Spleen (tissue), 13 donors: ENCODE data around the gene AIMP1. TPM values are rescaled to one million over a fixed set of nuclear protein-coding genes. Genes with fewer than 3 reads are reported as not detected.

Experiments
- DNase-seq: peaks from one replicate; pipeline ENCODE4 v3.0.0-alpha.2; 2020
- H3K27ac ChIP-seq, 8 donors: fragments of 200-600 bp; sonication (generic) in 7 of 8; 1 replicate in 4 of 8; 2 replicates in 4 of 8; pipeline versions ENCODE4 v1.5.0 to v1.8.0; 2016 to 2021; ENCODE audit warnings: inconsistent platforms in 4 of 8, mild to moderate bottlenecking in 4 of 8, moderate library complexity in 1 of 8
- H3K27me3 ChIP-seq, 7 donors: fragments of 200-600 bp; sonication (generic) in 6 of 7; replicated peaks in 1 of 7; 1 replicate in 4 of 7; 2 replicates in 3 of 7; pipeline versions ENCODE4 v1.5.0 to v1.8.0; 2016 to 2021; ENCODE audit warnings: inconsistent platforms in 3 of 7, mild to moderate bottlenecking in 1 of 7
- H3K36me3 ChIP-seq, 6 donors: fragments of 200-600 bp; sonication (generic) in 5 of 6; 1 replicate in 4 of 6; 2 replicates in 2 of 6; pipeline versions ENCODE4 v1.5.0 to v1.8.0; 2016 to 2021; ENCODE audit warnings: inconsistent platforms in 2 of 6
- H3K4me1 ChIP-seq, 6 donors: fragments of 200-600 bp; sonication (generic) in 5 of 6; 1 replicate in 3 of 6; 2 replicates in 3 of 6; pipeline versions ENCODE4 v1.5.0 to v1.8.0; 2016 to 2021; ENCODE audit warnings: inconsistent platforms in 3 of 6
- H3K4me3 ChIP-seq, 8 donors: fragments of 200-600 bp; sonication (generic) in 7 of 8; 1 replicate in 4 of 8; 2 replicates in 4 of 8; pipeline versions ENCODE4 v1.5.0 to v1.8.0; 2016 to 2021; ENCODE audit warnings: inconsistent platforms in 4 of 8, mild to moderate bottlenecking in 4 of 8, moderate library complexity in 2 of 8
- H3K9me3 ChIP-seq, 8 donors: fragments of 200-600 bp; sonication (generic) in 7 of 8; 1 replicate in 4 of 8; 2 replicates in 4 of 8; pipeline versions ENCODE4 v1.5.0 to v1.8.0; 2016 to 2021; ENCODE audit warnings: inconsistent platforms in 4 of 8
- CTCF ChIP-seq, 11 experiments: fragments of 200-600 bp in 7 of 11; fragments of 450-650 bp in 4 of 11; sonication (generic) in 4 of 11; IDR thresholded peaks in 8 of 11; conservative IDR thresholded peaks in 3 of 11; 1 replicate in 7 of 11; 2 replicates in 4 of 11; pipeline versions ENCODE4 v1.4.0 to v1.8.0; 2016 to 2021; ENCODE audit warnings: antibody characterized with exemption in 11 of 11, inconsistent platforms in 4 of 11, mild to moderate bottlenecking in 1 of 11
- POLR2A ChIP-seq, 3 donors: fragments of 450-650 bp; IDR thresholded peaks; one replicate each; pipeline ENCODE4 v1.5.1; 2017; ENCODE audit warnings: antibody characterized with exemption in 3 of 3, mild to moderate bottlenecking in 1 of 3
- POLR2AphosphoS5 ChIP-seq, 3 donors: sonication (generic); formaldehyde crosslinking; IDR thresholded peaks; one replicate each; pipeline ENCODE4 v1.5.1; 2017; ENCODE audit warnings: antibody characterized with exemption in 3 of 3
- WGBS, 5 donors: extraction: QIAGEN DNeasy Blood & Tissue Kit in 3 of 5; methylation state at CpG; one replicate each; pipeline versions ENCODE4 v1.1.5 to v1.1.7; 2013 to 2018; 5-methylcytosine and 5-hydroxymethylcytosine counted together
- intact Hi-C: fragments of 100-400 bp; cut with DNase I; formaldehyde crosslinking; loops from one replicate; pipeline ENCODE4 v1.15.0; 2023; ENCODE audit warnings: low total_unique reads
- long read RNA-seq, 2 donors: transcript quantifications; one replicate each; lab custom pipeline, GENCODE V29; 2026
- polyA plus RNA-seq, 3 donors: library from polyadenylated mRNA; stranded (reverse); fragments of 200-250 nt; gene quantifications; one replicate each; pipeline ENCODE4 v1.2.1, GENCODE V29; 2013
- total RNA-seq, 7 donors: library from RNA; depleted of rRNA in 3 of 7; stranded (reverse); fragments of >200 nt in 3 of 7; fragmentation: NEBNext Ultra II Directional in 4 of 7; extraction: Animal tissue kit (Norgen Biotek cat#: 25700) in 4 of 7; gene quantifications; one replicate each; pipeline versions ENCODE4 v1.1.0 to v1.2.1, GENCODE V29; 2016 to 2021
- donor health status: healthy with polysubstance abuse.
- donor health status: DM: no; HTN: no; CAD: no; lungs with moderate emphysema.
- donor health status: DM: no; HTN: no; CAD: no.
- donor health status: Bipolar disorder and iron deficiency.
- donor health status: healthy.
- donor health status: DM: no; HTN: no; CAD: no.
- donor health status: DM: yes; HTN: yes; CAD: no.

The AIMP1 gene
- total RNA-seq (10 to 100 TPM; 15.8 to 43.1 (median 35.2) TPM), polyA plus RNA-seq (10 to 100 TPM; 25.5 to 29.3 (median 29.0) TPM)
- long read RNA-seq, donor 1, transcript AIMP1-202 (7 exons, 2,586 nt), result major isoform, 7 of 14 reads
- long read RNA-seq, donor 1, partial matches to known transcripts, result 7 of 14 reads
- long read RNA-seq, donor 1, other reads (novel, unspliced or antisense), result 0 of 14 reads
- long read RNA-seq, donor 2, transcript AIMP1-202 (7 exons, 2,586 nt), result major isoform, 8 of 8 reads
- long read RNA-seq, donor 2, partial matches to known transcripts, result 0 of 8 reads
- long read RNA-seq, donor 2, other reads (novel, unspliced or antisense), result 0 of 8 reads

DNA sequence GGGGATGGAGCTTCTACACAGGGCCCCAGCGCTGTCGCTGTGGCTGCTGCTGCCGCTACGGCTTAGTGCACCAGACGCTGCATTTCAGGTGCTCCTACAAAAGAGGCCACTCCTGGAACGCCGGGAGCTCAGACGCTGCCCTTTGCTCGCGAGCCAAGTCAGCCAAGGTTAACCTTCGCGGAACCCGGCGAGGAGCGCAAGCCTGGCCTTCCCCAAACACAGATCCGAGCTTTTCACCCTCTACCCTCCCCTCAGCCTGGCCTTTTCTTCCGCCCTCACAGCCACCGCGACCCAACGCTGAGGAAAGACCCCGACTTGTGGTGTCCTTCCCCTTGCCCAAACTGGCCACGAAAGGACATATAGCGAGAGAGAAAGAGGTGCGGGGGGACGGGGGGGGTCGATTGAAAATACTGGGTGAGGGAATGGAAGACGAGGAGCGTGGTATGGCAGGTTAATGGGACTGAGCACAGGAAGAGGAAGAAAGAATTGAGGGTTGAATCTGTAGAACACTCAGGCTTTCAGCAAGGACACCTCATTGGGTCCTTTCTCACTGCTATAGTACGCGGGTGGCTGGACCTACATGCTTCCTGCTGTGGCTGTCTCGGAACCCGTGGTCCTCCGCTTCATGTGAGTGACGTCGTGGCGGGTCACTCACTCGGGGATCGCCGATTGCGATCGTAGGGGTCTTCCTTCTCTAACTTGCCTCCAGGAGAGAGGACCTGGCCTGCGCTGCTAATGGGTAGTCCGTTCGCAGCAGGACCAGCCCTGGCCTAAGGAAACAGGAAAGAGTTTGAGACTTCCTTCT is at the start of gene AIMP1, which contains the start of gene TBCK:
Gene AIMP1 (plus strand): TSS at position 583 of the 805 bp plus-strand sequence. CDS start 8,460 bp downstream, outside the sequence.
Gene TBCK (minus strand): TSS at position 242 of the 805 bp plus-strand sequence. CDS start 7,249 bp downstream, outside the sequence.
- Histone ChIP-seq H3K9me3 (peaks cover 0 to 2% (median 0%) of the 10 kb centered on the region in 8 donors), H3K27ac (peak within 1 kb of the TSS; percentile 91 to 96 (median 94)), H3K27me3 (no peaks in the 10 kb centered on the region), H3K36me3 (peaks cover 0 to 11% (median 7%) of the 10 kb centered on the region in 6 donors), H3K4me1 (peaks cover 28 to 82% (median 50%) of the 10 kb centered on the region in 6 donors), H3K4me3 (peak within 1 kb of the TSS; percentile 67 to 89 (median 74))
- intact Hi-C loops, result no loop called here
- 0 to 1% (median 1%) methylated on average over 38 to 44 of the region's 44 CpGs for WGBS, 5 donors
- TF ChIP-seq POLR2AphosphoS5 (IDR thresholded peaks at IDR 0.05), result peak; percentile 91 to 94 (median 92)
- TF ChIP-seq POLR2A (IDR thresholded peaks at IDR 0.05), result peak; percentile 44 to 83 (median 44)
- TF ChIP-seq CTCF (IDR thresholded peaks at IDR 0.05 in 8 of 11, conservative IDR thresholded peaks at IDR 0.05 in 3 of 11), result peak in 1 of 11 experiments; percentile 7
- peak; percentile 96 for DNase-seq

GRCh38 chr4:106268786-106269185 is 47.6 kb upstream of the AIMP1 start:
- no peak for DNase-seq
- no peaks in the 10 kb centered on the region for H3K27me3 ChIP-seq
- intact Hi-C loops, result no loop called here
- peaks cover 0 to 2% (median 0%) of the 10 kb centered on the region in 6 donors for H3K4me1 ChIP-seq
- TF ChIP-seq POLR2A (IDR thresholded peaks at IDR 0.05), result no peak
- no peak overlapping the region for H3K4me3 ChIP-seq
- no peaks in the 10 kb centered on the region for H3K9me3 ChIP-seq
- H3K36me3 ChIP-seq, result no peaks in the 10 kb centered on the region
- H3K27ac ChIP-seq, result no peak overlapping the region

- intact Hi-C loops, result no loop called here
Measured at GRCh38 chr4:106269711-106270110, 46.6 kb upstream of the AIMP1 start.

DNA sequence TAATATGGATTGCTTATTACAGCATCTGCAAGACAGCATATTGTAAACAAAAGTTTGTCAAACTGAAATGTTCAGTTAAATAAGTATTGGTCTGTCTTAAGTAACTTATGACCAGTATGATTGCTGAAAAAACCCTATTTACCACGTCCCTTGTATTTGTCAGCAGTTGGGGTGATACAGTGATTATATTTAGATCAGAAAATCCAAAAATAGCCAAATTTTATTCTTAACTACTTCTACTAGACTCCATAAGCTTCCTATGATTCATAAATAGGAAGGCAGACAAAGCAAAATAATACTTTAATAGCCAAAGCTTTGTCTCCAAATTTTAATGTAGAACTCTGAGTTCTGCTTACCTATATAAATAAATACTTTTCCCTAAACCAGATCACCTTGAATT is 45.6 kb upstream of the AIMP1 start:
- WGBS, 5 donors, result 81 to 93% (median 88%) methylated on average over 1 of the region's 1 CpG
- intact Hi-C loops, result no loop called here
- DNase-seq, result no peak
- Histone ChIP-seq H3K9me3 (no peaks in the 10 kb centered on the region), H3K4me3 (no peak overlapping the region), H3K4me1 (peaks cover 0 to 2% (median 0%) of the 10 kb centered on the region in 6 donors), H3K27me3 (no peaks in the 10 kb centered on the region), H3K36me3 (peaks cover 0 to 11% (median 0%) of the 10 kb centered on the region in 6 donors), H3K27ac (no peak overlapping the region)
- TF ChIP-seq POLR2AphosphoS5 (IDR thresholded peaks at IDR 0.05) (no peak), POLR2A (IDR thresholded peaks at IDR 0.05) (no peak), CTCF (IDR thresholded peaks at IDR 0.05 in 8 of 11, conservative IDR thresholded peaks at IDR 0.05 in 3 of 11) (no peak)

More at GRCh38 chr4:106269711-106270110, 46.6 kb upstream of the AIMP1 start:
- Histone ChIP-seq H3K4me1 (peaks cover 0 to 2% (median 0%) of the 10 kb centered on the region in 6 donors), H3K9me3 (no peaks in the 10 kb centered on the region), H3K27me3 (no peaks in the 10 kb centered on the region), H3K27ac (no peak overlapping the region), H3K4me3 (no peak overlapping the region), H3K36me3 (peaks cover 0 to 6% (median 0%) of the 10 kb centered on the region in 6 donors)
- 93 to 98% (median 95%) methylated on average over 2 of the region's 2 CpGs for WGBS, 5 donors
- TF ChIP-seq POLR2A (IDR thresholded peaks at IDR 0.05) (no peak), POLR2AphosphoS5 (IDR thresholded peaks at IDR 0.05) (no peak), CTCF (IDR thresholded peaks at IDR 0.05 in 8 of 11, conservative IDR thresholded peaks at IDR 0.05 in 3 of 11) (no peak)
- DNase-seq, result no peak
